Measurements from ENCODE around the gene RFPL4AL1.
"Not testable (repeated sequence)": the region's sequence is repeated elsewhere in the genome, so short reads cannot be mapped to it uniquely, and the experiment has no call there.

RFPL4AL1 gene

DNA sequence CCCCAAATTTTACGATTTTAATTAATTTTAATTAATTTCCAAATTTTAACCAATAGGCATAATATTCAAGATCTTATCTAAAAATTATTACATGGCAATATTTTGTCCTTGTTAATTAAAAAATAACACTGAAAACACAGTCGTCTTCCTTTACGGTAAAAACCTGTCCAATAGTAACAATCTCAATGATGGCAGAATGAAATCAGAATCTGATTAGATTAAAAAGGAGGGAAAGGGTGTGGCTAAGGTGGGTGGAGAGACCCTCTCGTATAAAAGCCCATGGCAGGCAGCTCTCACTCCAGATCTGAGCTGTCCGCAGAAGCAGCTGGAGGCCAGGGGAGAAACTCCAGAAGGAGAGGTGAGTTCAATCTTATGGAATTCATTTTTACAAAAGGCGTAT lies at the start of gene RFPL4AL1:
Gene RFPL4AL1, plus strand, starts transcription at position 301 of the 400 bp plus-strand sequence. CDS start 2,687 bp downstream, outside the sequence.
- not testable (repeated sequence) for DNase-seq (ENCODE audit: low read depth, low spot score)

DNA sequence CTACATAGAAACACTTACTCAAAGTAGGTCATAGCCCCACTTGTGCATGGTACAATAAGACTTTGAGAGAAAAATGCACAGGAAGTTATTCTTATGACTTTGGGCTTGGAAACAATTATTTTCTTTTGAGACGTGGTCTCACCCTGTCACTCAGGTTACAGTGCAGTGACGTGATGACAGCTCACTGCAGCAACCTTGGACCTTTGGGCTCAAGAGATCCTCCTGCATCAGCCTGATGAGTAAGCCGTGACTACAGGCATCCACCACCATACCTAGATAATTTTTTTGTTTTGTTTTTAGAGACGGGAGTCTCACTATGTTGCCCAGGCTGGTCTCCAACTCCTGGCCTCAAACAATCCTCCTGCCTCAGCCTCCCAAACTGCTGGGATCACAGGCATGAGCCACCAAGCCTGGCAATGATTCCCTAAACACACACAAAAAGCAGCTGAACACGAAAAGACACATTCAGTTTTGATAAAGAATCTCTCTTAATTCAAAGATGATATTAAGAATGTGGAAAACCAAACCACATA lies 48.6 kb upstream of the RFPL4AL1 start:
- DNase-seq (ENCODE audit: low read depth, low spot score): no peak

DNA sequence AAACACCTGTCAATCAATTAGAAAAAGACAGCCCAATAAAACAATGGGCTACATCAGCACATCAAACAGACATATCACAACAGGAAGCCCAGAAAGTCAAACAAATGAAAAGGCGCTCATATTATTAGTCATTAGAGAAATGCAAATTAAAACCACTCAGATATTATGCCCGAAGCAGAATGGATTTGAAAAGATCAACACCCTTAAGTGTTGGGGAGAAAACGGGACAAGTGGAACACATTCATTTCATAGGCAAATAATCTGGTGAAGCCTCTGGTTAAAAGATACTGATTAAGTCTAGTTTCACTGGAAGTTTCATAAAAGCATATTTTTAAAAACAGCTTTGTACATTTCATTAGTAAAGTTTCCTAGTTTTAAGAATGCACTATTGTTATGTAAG lies 48.1 kb upstream of the RFPL4AL1 start:
- no peak for DNase-seq (ENCODE audit: low read depth, low spot score)

DNA sequence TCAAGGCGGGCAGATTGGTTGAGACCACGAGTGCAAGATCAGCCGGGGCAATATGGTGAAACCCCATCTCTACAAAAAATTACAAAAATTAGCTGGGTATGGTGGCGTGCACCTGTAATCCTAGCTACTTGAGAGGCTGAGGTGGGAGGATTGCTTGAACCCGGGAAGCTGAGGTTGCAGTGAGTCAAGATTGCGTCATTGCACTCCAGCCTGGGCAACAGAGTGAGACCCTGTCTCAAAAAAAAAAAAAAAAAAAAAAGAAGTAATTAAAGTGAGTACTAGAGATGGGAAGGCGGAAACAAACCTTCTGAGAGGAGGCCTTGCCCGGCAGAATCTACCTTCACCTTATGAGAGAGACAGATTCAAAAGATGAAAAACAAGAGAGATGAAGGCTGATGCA lies 45.4 kb upstream of the RFPL4AL1 start:
- DNase-seq (ENCODE audit: low read depth, low spot score): no peak

DNA sequence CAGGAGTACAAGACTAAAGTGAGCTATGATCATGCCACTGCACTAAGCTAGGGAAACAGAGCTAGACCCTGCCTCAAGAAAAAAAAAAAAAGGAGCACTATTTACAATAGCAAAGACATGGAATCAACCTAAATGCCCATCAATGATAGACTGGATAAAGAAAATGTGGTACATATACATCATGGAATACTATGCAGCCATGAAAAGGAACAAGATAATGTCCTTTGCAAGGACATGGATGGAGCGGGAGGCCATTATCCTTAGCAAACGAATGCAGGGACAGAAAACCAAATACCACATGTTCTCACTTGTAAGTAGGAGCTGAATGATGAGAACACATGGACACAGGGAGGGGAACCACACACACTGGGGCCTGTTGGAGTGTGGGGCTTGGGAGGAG lies 38.5 kb upstream of the RFPL4AL1 start:
- not testable (repeated sequence) for DNase-seq (ENCODE audit: low read depth, low spot score)

DNA sequence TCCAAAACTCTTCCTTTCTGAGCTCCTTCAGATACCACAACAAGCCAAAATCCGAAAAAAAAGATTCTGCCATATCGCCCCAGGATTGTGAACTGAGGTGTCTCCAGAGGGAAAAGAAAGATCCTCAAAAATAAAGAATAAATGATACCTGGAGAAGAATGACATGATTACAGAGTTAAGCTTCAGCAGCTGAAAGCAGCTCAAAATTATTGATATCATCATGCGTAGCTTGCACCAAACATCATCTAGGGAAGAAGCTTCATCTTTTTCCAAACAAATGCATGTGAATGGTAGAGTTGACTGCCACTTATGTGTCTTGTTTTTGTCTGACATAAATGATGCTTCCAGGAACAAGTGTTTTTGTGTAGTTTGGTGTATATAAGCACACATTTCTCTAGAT lies 30.6 kb upstream of the RFPL4AL1 start, which contains the start of gene NLRP9:
Gene NLRP9, minus strand, starts transcription at position 101 of the 400 bp plus-strand sequence. Its CDS starts 28 bp downstream, at position 73.
- DNase-seq (ENCODE audit: low read depth, low spot score): no peak

DNA sequence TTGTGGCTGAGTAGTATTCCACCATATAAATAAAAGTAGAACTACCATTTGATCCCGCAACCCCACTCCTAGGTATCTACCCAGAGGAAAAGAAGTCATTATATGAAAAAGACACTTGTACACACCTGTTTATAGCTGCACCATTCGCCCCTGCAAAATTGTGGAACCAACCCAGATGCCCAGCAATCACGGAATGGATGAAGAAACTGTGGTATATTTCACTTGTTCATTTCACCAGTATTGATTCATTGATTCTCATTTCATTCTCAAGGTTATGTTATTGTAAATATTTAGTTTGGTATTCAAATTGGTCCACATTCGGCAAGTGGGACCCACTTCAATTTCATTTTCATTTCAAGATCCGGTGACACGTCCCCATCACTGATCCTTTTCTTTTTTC lies 18.2 kb upstream of the RFPL4AL1 start:
- DNase-seq (ENCODE audit: low read depth, low spot score): no peak

DNA sequence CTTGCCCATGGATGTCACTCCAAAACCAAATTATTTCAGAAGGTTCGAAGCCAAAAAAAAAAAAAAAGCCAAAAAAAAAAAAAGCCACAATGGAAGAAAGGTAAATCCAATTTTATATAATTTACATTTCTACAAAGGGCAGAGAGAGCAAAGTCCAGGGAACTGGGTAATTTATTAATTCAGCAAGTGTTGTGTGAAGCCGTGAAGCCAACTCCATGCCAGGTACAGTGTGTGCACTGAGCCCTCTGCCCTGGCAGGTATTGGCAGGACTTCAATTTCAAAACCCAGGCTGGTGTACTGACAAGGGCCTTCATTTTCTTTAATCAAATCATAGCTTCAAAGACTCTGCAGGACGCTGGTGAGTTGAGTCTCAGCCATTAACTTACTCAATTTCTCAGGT lies 15.5 kb upstream of the RFPL4AL1 start:
- no peak for DNase-seq (ENCODE audit: low read depth, low spot score)

DNA sequence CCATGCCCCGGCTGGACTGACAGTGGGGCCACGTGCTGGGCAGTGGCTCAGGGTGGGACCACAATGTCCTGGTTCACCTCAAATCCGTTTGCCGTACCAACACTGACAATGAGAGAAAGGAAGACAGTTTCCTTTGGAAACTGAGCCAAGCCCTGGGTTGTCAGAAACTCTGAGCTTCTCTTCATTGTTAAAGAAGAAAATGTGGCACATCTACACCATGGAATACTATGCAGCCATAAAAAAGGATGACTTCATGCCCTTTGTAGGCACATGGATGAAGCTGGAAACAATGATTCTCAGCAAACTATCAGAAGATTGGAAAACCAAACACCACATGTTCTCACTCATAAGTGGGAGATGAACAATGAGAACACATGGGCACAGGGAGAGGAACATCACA lies 12.1 kb upstream of the RFPL4AL1 start:
- not testable (repeated sequence) for DNase-seq (ENCODE audit: low read depth, low spot score)

DNA sequence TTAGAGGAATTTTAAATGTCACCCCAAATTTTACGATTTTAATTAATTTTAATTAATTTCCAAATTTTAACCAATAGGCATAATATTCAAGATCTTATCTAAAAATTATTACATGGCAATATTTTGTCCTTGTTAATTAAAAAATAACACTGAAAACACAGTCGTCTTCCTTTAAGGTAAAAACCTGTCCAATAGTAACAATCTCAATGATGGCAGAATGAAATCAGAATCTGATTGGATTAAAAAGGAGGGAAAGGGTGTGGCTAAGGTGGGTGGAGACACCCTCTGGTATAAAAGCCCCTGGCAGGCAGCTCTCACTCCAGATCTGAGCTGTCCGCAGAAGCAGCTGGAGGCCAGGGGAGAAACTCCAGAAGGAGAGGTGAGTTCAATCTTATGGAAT lies 10.1 kb upstream of the RFPL4AL1 start, which contains the start of gene RFPL4A:
Gene RFPL4A, plus strand, starts transcription at position 301 of the 400 bp plus-strand sequence. CDS start 2,704 bp downstream, outside the sequence.
- not testable (repeated sequence) for DNase-seq (ENCODE audit: low read depth, low spot score)

DNA sequence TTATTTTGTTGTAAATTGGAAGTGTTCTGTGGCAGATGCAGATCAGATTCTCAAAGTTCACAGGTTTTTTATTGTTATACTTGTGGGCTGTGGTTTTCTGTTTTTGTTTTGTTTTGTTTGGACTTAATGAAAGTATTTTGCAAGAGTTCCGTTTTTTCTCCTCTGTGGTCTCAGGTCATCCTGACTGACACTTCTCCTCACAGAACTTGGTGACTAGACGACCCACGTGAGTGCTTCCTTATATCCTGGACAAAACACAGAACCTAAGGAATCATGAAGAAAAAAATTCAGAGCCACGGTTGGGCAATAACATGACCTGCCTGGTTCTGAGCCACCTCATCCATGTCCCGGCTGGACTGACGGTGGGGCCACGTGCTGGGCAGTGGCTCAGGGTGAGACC lies 2.5 kb upstream of the RFPL4AL1 start:
- no peak for DNase-seq (ENCODE audit: low read depth, low spot score)

DNA sequence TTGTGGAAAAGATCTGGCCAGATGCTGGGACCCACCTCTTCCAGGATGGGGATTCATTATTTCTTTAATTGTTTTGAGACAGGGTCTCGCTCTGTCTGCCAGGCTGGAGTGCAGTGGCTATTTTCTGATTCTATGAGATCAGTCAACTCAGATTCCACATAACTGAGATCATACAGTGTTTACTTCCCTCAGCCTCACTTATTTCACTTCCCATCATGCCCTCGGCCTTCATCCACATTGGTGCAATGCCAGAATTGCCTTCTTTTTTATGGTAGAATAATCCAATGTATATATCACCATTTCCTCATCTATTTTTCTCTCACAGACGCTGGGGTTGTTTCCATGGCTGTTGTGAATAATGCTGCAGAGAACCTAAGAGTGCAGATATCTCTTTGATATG lies 714 bp downstream of the RFPL4AL1 start:
- DNase-seq (ENCODE audit: low read depth, low spot score): not testable (repeated sequence)

DNA sequence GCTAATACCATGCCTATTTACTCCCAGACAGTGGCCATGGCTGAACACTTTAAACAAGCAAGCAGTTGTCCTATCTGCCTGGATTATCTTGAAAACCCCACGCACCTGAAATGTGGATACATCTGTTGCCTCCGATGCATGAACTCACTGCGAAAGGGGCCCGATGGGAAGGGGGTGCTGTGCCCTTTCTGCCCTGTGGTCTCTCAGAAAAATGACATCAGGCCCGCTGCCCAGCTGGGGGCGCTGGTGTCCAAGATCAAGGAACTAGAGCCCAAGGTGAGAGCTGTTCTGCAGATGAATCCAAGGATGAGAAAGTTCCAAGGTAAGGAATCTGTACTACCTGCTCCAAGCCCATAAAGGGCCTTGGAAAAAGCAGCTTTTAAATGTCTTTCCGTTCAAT lies 8.6 kb downstream of the RFPL4AL1 start:
- no peak for DNase-seq (ENCODE audit: low read depth, low spot score)

DNA sequence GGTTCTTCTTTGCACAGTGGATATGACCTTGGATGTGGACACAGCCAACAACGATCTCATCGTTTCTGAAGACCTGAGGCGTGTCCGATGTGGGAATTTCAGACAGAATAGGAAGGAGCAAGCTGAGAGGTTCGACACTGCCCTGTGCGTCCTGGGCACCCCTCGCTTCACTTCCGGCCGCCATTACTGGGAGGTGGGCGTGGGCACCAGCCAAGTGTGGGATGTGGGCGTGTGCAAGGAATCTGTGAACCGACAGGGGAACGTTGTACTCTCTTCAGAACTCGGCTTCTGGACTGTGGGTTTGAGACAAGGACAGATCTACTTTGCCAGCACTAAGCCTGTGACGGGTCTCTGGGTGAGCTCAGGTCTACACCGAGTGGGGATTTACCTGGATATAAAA lies 9.4 kb downstream of the RFPL4AL1 start:
- DNase-seq (ENCODE audit: low read depth, low spot score): no peak

DNA sequence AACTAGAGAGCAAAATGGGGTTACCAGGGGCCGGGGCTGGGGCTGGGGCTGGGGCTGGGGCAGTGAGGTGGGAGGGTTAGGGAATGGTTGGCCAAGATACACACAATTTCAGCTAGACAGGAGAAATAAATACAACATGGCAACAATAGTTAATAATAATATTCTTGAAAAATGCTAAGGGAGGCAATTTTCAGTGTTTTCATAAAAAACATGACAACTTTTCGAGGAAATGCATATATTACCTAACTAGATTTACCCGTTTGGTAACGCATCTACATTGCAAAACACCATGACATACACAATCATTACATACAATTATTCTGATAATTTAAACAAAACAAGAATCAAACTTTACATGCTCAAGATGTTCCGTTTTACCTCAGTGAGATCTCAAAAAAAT lies 12.2 kb downstream of the RFPL4AL1 start:
- DNase-seq (ENCODE audit: low read depth, low spot score): no peak

DNA sequence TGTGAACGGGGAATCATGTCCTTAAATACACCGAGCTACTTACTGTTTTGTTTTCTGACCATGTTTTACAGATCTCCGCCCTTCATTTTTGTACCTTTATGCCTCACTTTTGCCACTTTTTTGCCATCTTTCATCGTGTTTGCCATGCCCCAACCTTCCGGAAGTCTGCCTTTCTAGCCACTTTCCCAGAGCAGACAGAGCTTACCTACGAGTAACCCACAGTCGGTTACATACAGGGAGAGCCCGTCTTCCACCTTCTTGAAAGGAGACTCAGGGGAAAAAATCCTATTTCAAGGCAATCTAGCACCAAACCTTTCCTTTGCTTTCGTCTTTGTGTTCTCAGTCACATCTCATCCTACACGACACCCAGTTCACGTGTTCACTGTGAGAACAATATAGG lies 26.1 kb downstream of the RFPL4AL1 start:
- DNase-seq (ENCODE audit: low read depth, low spot score): no peak

DNA sequence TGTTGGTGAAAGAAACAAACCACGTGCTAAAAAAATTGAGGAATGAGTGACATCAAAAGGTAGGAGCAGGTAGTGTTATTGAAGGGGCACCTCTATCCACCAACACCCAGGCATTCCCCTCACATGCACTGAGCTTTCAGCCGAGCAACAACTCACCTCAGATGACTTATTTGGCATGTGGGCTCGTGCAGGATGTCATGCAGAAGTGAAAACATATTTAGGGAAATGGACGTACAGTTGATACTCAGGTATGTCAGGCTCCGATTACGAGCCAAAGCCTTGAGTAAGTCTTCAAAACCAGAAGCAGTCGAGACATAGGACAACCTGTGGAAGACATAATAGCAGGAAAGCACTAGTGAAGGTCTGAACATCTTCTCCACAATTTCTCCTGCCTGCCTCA lies 32.5 kb downstream of the RFPL4AL1 start:
- no peak for DNase-seq (ENCODE audit: low read depth, low spot score)

DNA sequence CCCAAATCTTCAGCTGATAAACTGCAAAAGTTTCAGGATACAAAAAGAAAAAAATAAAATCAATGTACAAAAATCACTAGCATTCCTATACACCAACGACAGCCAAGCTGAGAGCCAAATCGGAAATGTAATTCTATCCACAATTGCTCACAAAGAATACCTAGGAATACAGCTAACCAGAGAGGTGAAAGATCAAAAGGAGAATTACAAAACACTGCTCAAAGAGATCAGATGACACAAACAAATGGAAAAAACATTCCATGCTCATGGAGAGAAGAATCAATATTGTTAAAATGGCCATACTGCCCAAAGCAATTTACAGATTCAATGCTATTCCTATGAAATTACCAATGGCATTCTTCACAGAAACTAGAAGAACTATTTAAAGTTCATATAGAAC lies 33.4 kb downstream of the RFPL4AL1 start:
- DNase-seq (ENCODE audit: low read depth, low spot score): no peak

DNA sequence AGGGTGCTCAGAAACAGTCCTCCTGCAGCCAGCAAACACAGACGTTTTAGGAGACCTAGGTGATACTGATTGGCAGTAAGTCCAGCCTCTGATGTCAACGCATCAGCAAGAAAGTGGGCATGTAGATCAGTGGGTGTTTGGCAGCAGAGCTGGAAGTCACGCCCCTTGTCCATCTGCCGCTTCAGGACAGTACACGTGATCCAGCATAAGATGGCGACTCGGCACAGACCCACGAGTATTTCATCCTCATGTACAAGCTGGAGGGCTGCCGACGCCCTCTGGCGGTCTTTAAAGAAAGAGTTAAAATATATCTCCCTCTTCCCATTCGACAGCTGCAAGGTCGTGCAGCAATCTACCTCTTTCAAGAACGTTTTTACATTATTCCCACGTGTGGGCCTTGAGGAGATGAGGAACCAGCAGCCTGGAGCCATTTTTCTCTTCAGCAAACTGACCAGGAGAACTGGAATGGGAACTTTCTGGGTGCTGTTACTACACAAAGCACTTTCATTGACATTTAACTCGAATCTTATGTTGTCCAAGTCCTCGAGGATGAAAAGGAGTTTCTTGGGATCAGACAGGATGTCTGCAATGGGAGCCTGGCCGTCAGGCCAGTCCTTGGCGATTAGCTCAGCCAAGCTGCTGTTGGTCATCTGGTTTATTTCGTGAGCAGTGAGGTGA lies 40.6 kb downstream of the RFPL4AL1 start:
- peak; percentile 8 for DNase-seq (ENCODE audit: low read depth, low spot score)

DNA sequence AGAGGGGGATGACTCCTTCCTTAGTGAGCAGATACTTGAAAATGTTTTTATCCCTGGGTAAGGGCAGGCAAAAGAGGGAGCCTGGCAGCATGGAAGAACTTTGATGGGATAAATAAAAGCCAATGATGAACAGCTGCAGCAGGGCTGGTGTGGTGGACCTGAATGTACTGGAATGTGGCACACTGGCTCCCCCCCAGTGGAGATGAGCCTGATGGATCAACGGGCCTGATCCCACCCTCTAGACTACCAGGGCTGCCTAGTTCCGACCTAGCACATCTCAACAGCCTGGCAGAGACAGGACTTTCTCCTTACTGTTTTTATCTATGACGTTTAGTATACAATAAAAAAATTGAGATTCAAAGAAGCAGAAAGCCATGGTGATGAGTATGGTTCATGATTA lies 42.4 kb downstream of the RFPL4AL1 start:
- DNase-seq (ENCODE audit: low read depth, low spot score): no peak

DNA sequence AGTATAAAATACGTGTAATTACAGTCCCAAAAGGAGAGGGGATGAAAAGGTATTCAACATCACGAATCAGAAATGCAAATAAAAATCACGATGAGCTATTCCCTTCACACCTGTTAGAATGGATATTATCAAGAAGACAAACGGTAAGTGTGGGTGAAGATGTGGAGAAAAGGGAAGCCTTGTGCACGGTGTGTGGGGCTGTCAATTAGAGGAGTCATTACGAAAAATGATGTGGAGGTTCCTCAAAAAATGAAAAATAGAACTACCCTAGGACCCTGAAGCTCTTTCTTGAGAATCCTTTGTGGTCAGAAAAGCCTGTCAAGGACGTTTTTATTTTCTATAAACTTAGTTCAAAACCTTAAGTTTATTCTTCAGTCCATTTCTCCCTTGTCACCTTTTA lies 43.5 kb downstream of the RFPL4AL1 start:
- DNase-seq (ENCODE audit: low read depth, low spot score): no peak

DNA sequence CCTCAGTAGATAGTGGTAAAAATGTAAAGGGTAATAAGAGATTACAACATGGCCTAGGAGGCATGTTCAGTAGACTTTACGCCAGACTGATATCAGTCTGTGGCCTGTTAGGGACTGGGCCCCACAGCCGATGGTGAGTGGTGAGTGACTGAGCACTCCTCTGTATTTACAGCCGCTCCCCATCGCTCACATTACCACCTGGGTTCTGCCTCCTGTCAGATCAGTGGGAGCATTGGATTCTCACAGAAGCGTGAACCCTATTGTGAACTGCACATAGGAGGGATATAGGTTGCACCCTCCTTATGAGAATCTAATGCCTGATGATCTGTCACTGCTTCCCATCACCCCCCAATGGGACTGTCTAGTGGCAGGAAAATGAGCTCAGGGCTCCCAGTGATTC lies 45.0 kb downstream of the RFPL4AL1 start:
- no peak for DNase-seq (ENCODE audit: low read depth, low spot score)

DNA sequence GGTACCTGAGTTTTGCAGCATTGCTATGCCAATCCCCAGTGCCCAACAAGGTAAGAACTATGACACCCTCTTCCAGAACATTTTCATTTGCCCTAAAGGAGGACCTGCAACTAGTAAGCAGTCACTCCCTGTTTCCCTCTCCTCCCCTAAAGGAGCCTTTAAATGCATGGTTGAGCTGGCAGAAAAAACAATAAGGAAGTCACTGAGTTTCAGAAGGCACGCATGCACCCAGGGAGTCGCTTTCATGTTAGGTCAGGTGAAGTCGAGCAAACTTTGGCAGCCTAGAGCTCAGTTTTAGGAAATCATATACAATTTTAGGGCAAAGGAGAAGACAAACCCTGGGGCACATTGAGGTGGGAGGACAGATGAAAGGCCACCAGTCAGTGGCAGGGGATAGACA lies 51.1 kb downstream of the RFPL4AL1 start:
- no peak for DNase-seq (ENCODE audit: low read depth, low spot score)

Measured in astrocyte of the hippocampus (primary cell).